ENCODE data around the gene CLBA1.

- TF ChIP-seq POLR2A (IDR thresholded peaks at IDR 0.05; ENCODE audit: low read depth, low read length) (no peak), TAF1 (IDR thresholded peaks at IDR 0.05; ENCODE audit: borderline replicate concordance, low read depth, low read length) (no peak), POLR2AphosphoS5 (IDR thresholded peaks at IDR 0.05; ENCODE audit: low read depth, low read length) (no peak)
Measured at GRCh38 chr14:104980611-104981531, 4.7 kb upstream of the CLBA1 start.
